ENCODE data around the gene FASN.

The FASN gene

GRCh38 chr17:82106688-82107305 is 8.8 kb upstream of the FASN start:
- TF ChIP-seq POLR2AphosphoS5 (IDR thresholded peaks at IDR 0.05; ENCODE audit: borderline replicate concordance, low read depth, low read length), result no peak
- H3K4me3 ChIP-seq, result peak overlapping the region; percentile 51
- no peak for DNase-seq (ENCODE audit: low read depth, low spot score)
- no peaks in the 10 kb centered on the region for H3K36me3 ChIP-seq (ENCODE audit: insufficient read depth, low read length)
- H3K9me3 ChIP-seq (ENCODE audit: low read depth, low read length), result no peaks in the 10 kb centered on the region
- peak overlapping the region; percentile 48 for H3K27ac ChIP-seq
- no peak overlapping the region for H3K9ac ChIP-seq (ENCODE audit: insufficient read length)

GRCh38 chr17:82105882-82106687 is 8.0 kb upstream of the FASN start:
- H3K9me3 ChIP-seq (ENCODE audit: low read depth, low read length), result no peaks in the 10 kb centered on the region
- H3K36me3 ChIP-seq (ENCODE audit: insufficient read depth, low read length), result no peaks in the 10 kb centered on the region
- no peak overlapping the region for H3K9ac ChIP-seq (ENCODE audit: insufficient read length)
- DNase-seq (ENCODE audit: low read depth, low spot score), result no peak
- TF ChIP-seq FOXP2 (optimal IDR thresholded peaks at IDR 0.05; ENCODE audit: control extremely low read depth, extremely low read length, insufficient read depth) (no peak), EZH2 (IDR thresholded peaks at IDR 0.05) (no peak), POLR2AphosphoS5 (IDR thresholded peaks at IDR 0.05; ENCODE audit: borderline replicate concordance, low read depth, low read length) (no peak; the same call in none of the 2 replicates)
- peak overlapping the region; percentile 51 for H3K4me3 ChIP-seq
- H3K27ac ChIP-seq, result peak overlapping the region; percentile 48

GRCh38 chr17:82105417-82105881 is 7.4 kb upstream of the FASN start:
- H3K9me3 ChIP-seq (ENCODE audit: low read depth, low read length), result no peaks in the 10 kb centered on the region
- H3K27ac ChIP-seq, result peak overlapping the region; percentile 63
- no peak overlapping the region for H3K4me3 ChIP-seq
- H3K9ac ChIP-seq (ENCODE audit: insufficient read length), result no peak overlapping the region
- TF ChIP-seq FOXP2 (optimal IDR thresholded peaks at IDR 0.05; ENCODE audit: control extremely low read depth, extremely low read length, insufficient read depth) (no peak), EZH2 (IDR thresholded peaks at IDR 0.05) (no peak)
- no peaks in the 10 kb centered on the region for H3K36me3 ChIP-seq (ENCODE audit: insufficient read depth, low read length)
- DNase-seq (ENCODE audit: low read depth, low spot score), result no peak

- Histone ChIP-seq H3K4me3 (no peak overlapping the region), H3K27ac (peak overlapping the region; percentile 63), H3K36me3 (ENCODE audit: insufficient read depth, low read length) (no peaks in the 10 kb centered on the region), H3K9me3 (ENCODE audit: low read depth, low read length) (no peaks in the 10 kb centered on the region), H3K9ac (ENCODE audit: insufficient read length) (no peak overlapping the region)
- DNase-seq (ENCODE audit: low read depth, low spot score), result no peak
- TF ChIP-seq FOXP2 (optimal IDR thresholded peaks at IDR 0.05; ENCODE audit: control extremely low read depth, extremely low read length, insufficient read depth), result no peak
- TF ChIP-seq POLR2AphosphoS5 (IDR thresholded peaks at IDR 0.05; ENCODE audit: borderline replicate concordance, low read depth, low read length), result no peak; the same call in 1 of the 2 replicates
- TF ChIP-seq EZH2 (IDR thresholded peaks at IDR 0.05), result no peak
These were observed 6.9 kb upstream of the FASN start for GRCh38 chr17:82104797-82105416.

- no peak for DNase-seq (ENCODE audit: low read depth, low spot score)
- Histone ChIP-seq H3K36me3 (ENCODE audit: insufficient read depth, low read length) (no peaks in the 10 kb centered on the region), H3K9ac (ENCODE audit: insufficient read length) (no peak overlapping the region), H3K4me3 (no peak overlapping the region), H3K27ac (0 out of 2 replicates have a peak overlapping the region, but pooled peaks have one; percentile 52), H3K9me3 (ENCODE audit: low read depth, low read length) (no peaks in the 10 kb centered on the region)
- TF ChIP-seq POLR2AphosphoS5 (IDR thresholded peaks at IDR 0.05; ENCODE audit: borderline replicate concordance, low read depth, low read length) (no peak; the same call in 1 of the 2 replicates), FOXP2 (optimal IDR thresholded peaks at IDR 0.05; ENCODE audit: control extremely low read depth, extremely low read length, insufficient read depth) (no peak), EZH2 (IDR thresholded peaks at IDR 0.05) (no peak)
These were observed 5.8 kb upstream of the FASN start for GRCh38 chr17:82103553-82104451.

- TF ChIP-seq EZH2 (IDR thresholded peaks at IDR 0.05), result no peak
- 0 out of 2 replicates have a peak, but pooled peaks have one; percentile 9 for TF ChIP-seq POLR2AphosphoS5 (IDR thresholded peaks at IDR 0.05; ENCODE audit: borderline replicate concordance, low read depth, low read length)
- H3K9me3 ChIP-seq (ENCODE audit: low read depth, low read length), result no peaks in the 10 kb centered on the region
- no peaks in the 10 kb centered on the region for H3K36me3 ChIP-seq (ENCODE audit: insufficient read depth, low read length)
- H3K27ac ChIP-seq, result peak overlapping the region; percentile 68
- H3K4me3 ChIP-seq, result no peak overlapping the region
- no peak overlapping the region for H3K9ac ChIP-seq (ENCODE audit: insufficient read length)
- no peak for DNase-seq (ENCODE audit: low read depth, low spot score)
These were observed 4.0 kb upstream of the FASN start for GRCh38 chr17:82101767-82102679.

GRCh38 chr17:82101301-82101715 is 3.3 kb upstream of the FASN start:
- no peak for DNase-seq (ENCODE audit: low read depth, low spot score)
- H3K4me3 ChIP-seq, result no peak overlapping the region
- no peak overlapping the region for H3K9ac ChIP-seq (ENCODE audit: insufficient read length)
- peak overlapping the region; percentile 60 for H3K27ac ChIP-seq
- TF ChIP-seq EZH2 (IDR thresholded peaks at IDR 0.05), result no peak
- no peak for TF ChIP-seq POLR2AphosphoS5 (IDR thresholded peaks at IDR 0.05; ENCODE audit: borderline replicate concordance, low read depth, low read length)
- TF ChIP-seq FOXP2 (optimal IDR thresholded peaks at IDR 0.05; ENCODE audit: control extremely low read depth, extremely low read length, insufficient read depth), result no peak
- H3K9me3 ChIP-seq (ENCODE audit: low read depth, low read length), result no peaks in the 10 kb centered on the region
- H3K36me3 ChIP-seq (ENCODE audit: insufficient read depth, low read length), result peaks cover 2% of the 10 kb centered on the region; the same call in 1 of the 2 replicates
